ENCODE results near the gene RB1.
"Not testable (repeated sequence)": the region's sequence is repeated elsewhere in the genome, so short reads cannot be mapped to it uniquely, and the experiment has no call there.

The RB1 gene

GRCh38 chr13:48412881-48413351 lies 109.4 kb downstream of the RB1 start, which contains the start of gene LPAR6:
Gene LPAR6, minus strand, starts transcription at chr13:48413113. Its CDS starts 690 bp downstream, at chr13:48412423.
- no peak for DNase-seq

- no peak for DNase-seq
Measured at GRCh38 chr13:48414501-48414900, 111.0 kb downstream of the RB1 start.

- no peak for DNase-seq
Measured at GRCh38 chr13:48415516-48415915, 112.0 kb downstream of the RB1 start.

GRCh38 chr13:48422003-48422402 lies 118.5 kb downstream of the RB1 start:
- not testable (repeated sequence) for DNase-seq

- DNase-seq, result no peak
Measured at GRCh38 chr13:48424212-48424611, 120.7 kb downstream of the RB1 start.

- DNase-seq, result no peak
Measured at GRCh38 chr13:48426052-48426451, 122.5 kb downstream of the RB1 start.

- not testable (repeated sequence) for DNase-seq
Measured at GRCh38 chr13:48426755-48427298, 123.3 kb downstream of the RB1 start.

- no peak for DNase-seq
Measured at GRCh38 chr13:48429036-48429435, 125.5 kb downstream of the RB1 start.

- no peak for DNase-seq
Measured at GRCh38 chr13:48429886-48430285, 126.3 kb downstream of the RB1 start.

GRCh38 chr13:48431431-48431830 lies 127.9 kb downstream of the RB1 start:
- DNase-seq, result no peak

- no peak for DNase-seq
Measured at GRCh38 chr13:48431987-48432615, 128.6 kb downstream of the RB1 start.

- no peak for DNase-seq
Measured at GRCh38 chr13:48434200-48434599, 130.6 kb downstream of the RB1 start.

- DNase-seq, result no peak
Measured at GRCh38 chr13:48436661-48437288, 133.2 kb downstream of the RB1 start.

- no peak for DNase-seq
Measured at GRCh38 chr13:48437371-48437770, 133.8 kb downstream of the RB1 start.

GRCh38 chr13:48443442-48444208 lies 140.1 kb downstream of the RB1 start:
- DNase-seq, result no peak

- no peak for DNase-seq
Measured at GRCh38 chr13:48446464-48446863, 142.9 kb downstream of the RB1 start.

- DNase-seq, result no peak
Measured at GRCh38 chr13:48448285-48448958, 144.9 kb downstream of the RB1 start.

- DNase-seq, result no peak
Measured at GRCh38 chr13:48448959-48449614, 145.5 kb downstream of the RB1 start.

- no peak for DNase-seq
Measured at GRCh38 chr13:48449656-48450055, 146.1 kb downstream of the RB1 start.

- DNase-seq, result not testable (repeated sequence)
Measured at GRCh38 chr13:48451196-48451595, 147.6 kb downstream of the RB1 start.

GRCh38 chr13:48456546-48456945 lies 153.0 kb downstream of the RB1 start:
- DNase-seq, result no peak

GRCh38 chr13:48457578-48458242 lies 154.2 kb downstream of the RB1 start:
- no peak for DNase-seq
